ENCODE results near the gene COL20A1.
A peak's percentile ranks its signal among the peaks of the same experiment; 100 is the strongest.

Gene COL20A1

GRCh38 chr20:63287697-63288580, 5.0 kb upstream of the COL20A1 start:
- DNase-seq (ENCODE audit: low read depth): no peak
- H3K4me3 ChIP-seq (ENCODE audit: control insufficient read depth, low read depth, low read length): no peak overlapping the region
- no peak for TF ChIP-seq CTCF (conservative IDR thresholded peaks at IDR 0.05; ENCODE audit: control insufficient read depth, insufficient read depth, low read depth, low read length)

GRCh38 chr20:63288581-63289251, 4.3 kb upstream of the COL20A1 start:
- TF ChIP-seq CTCF (conservative IDR thresholded peaks at IDR 0.05; ENCODE audit: control insufficient read depth, insufficient read depth, low read depth, low read length): no peak
- no peak overlapping the region for H3K4me3 ChIP-seq (ENCODE audit: control insufficient read depth, low read depth, low read length)
- DNase-seq (ENCODE audit: low read depth): no peak

GRCh38 chr20:63289311-63290135, 3.5 kb upstream of the COL20A1 start:
- DNase-seq (ENCODE audit: low read depth): no peak
- no peak for TF ChIP-seq CTCF (conservative IDR thresholded peaks at IDR 0.05; ENCODE audit: control insufficient read depth, insufficient read depth, low read depth, low read length)
- no peak overlapping the region for H3K4me3 ChIP-seq (ENCODE audit: control insufficient read depth, low read depth, low read length)

GRCh38 chr20:63290136-63290676, 2.8 kb upstream of the COL20A1 start:
- H3K4me3 ChIP-seq (ENCODE audit: control insufficient read depth, low read depth, low read length): no peak overlapping the region
- no peak for DNase-seq (ENCODE audit: low read depth)
- TF ChIP-seq CTCF (conservative IDR thresholded peaks at IDR 0.05; ENCODE audit: control insufficient read depth, insufficient read depth, low read depth, low read length): no peak

- TF ChIP-seq CTCF (conservative IDR thresholded peaks at IDR 0.05; ENCODE audit: control insufficient read depth, insufficient read depth, low read depth, low read length): peak; percentile 47
Observed at GRCh38 chr20:63290677-63291472, 2.1 kb upstream of the COL20A1 start.

More at GRCh38 chr20:63290677-63291472, 2.1 kb upstream of the COL20A1 start:
- no peak overlapping the region for H3K4me3 ChIP-seq (ENCODE audit: control insufficient read depth, low read depth, low read length)
- peak; percentile 14 for DNase-seq (ENCODE audit: low read depth)
